CD4-positive, alpha-beta T cell treated with Interleukin-10 for 1 hour (primary cell): ENCODE data around the gene CBR1.
"Not testable (repeated sequence)": the region's sequence is repeated elsewhere in the genome, so short reads cannot be mapped to it uniquely, and the experiment has no call there.

Source experiments
- DNase-seq: peaks from one replicate; pipeline ENCODE4 v3.0.0-alpha.2; 2020

CBR1 gene

DNA sequence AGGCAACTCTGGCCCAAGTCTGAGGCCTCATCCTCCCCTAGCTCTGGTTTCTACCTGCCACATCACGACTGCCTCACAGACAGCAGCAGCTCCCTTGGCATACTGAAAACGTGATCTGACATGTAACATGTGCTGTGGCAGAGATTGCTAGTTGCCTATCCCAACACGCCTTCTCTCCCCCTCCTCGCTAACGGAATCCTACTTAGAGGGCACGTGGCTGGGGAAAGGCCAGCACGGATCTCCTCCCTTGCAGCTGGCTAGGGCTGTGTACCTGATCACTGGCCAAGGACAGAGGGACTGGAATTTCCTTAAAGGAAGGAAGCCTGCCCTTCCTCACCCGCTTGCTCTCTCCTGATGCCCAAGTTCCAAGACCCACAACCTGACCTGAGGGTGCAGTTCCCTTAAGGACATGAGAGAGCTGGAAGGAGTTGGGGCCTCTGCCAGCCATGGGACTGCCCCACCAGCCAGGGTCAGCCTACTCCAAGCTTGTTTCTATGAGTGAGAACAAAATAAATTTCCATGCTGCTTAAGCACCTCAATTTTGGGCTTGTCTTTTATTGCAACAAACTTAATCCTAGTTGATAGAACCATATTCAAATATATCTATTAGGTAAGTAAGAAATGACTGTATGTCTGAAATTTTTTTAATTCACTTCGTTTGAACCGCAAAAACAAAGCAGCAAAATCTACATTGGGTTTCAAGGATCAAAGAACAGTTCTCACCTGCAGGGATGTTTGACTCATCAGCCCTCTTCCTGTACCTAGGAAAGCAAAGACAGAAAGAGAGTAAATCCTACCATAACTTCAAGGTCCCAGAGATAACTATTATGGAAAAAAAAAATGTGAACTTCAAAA lies 16.7 kb upstream of the CBR1 start:
- no peak for DNase-seq

DNA sequence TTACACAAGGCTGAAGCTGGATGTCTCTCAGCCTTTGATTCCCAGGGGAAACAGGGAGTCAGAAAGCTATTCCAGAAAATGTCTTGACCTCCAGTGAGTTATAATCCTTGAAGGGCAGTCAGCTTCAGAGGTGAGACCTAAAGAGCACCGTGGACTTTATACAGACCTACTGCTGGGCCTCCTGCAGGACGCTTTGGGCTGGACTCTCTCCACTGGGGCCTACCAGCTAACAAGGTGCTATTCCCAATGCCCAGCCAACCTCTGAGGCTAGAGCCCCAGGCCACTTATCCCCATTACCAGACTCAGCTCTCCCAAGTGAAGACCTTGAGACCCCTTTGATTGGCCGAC lies 16.1 kb upstream of the CBR1 start:
- no peak for DNase-seq

DNA sequence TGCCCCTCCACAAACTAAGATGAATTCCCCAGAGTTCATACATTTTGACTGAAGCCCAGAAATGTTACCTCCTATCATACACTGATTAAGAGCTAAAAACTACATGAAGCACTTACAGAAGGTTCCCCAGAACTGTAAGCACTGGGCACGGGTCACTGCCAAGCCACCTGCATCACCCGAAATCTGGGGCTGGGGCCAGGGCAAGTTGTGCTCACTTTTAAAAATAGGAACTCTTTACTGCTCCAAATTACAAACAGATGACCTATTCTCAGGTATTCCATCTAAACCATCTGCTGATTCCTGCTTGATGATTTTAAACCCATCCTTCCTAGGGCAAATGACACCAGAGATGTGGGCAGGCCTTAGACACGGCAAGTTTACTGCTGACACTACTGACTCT lies 14.3 kb upstream of the CBR1 start:
- no peak for DNase-seq

DNA sequence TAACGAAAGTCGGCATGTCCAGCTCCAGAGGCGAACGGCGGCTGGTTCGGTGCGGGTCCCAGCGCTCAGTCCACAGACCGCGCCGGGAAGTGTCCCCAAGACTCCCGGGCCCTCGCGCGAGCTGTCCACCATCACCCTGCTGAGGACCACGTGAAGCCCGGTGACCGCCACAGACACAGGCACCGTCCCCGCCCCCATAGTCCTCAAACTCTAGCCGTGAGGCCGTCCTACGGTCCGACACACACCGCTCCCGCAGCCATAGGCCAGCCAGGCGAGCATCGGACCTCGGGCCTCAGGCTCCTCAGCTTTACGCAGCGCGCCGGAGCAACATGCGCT lies 10.0 kb upstream of the CBR1 start:
- DNase-seq = no peak

DNA sequence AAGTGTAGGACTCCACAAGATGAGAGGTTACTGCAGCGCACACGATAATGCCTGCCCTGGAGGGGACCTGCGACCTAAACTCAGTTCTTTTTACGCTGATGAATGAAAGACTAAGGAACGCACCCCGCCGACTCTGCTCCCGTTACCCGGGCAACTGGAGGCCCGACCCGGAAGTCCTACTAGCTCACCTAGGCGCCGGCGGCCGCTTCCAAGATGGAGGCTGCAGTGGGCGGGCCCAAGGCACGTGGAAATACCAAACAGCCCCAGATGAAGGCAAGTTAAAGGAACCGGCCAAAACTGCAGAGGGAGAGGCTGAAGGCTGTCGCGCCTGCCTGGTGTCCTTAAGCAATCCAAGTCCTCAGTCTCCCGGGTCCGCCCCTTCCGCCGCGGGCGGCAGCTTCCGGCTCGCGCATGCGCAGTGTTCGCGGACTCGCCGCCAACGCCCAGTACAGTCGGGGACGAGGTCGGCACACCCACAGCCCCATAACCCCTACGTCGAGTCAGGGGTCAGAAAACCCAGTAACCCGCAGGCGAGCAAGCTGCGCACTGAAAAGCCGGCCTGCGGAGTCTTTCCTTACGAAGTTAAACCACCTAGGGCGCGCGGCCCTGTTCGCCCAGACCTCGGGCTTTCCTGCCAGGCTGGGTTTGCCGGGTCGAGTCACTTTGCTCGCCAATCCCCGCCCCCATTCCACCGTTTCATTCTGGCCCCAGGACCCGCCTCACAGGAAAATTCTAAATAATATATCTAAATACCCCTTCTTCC lies 9.5 kb upstream of the CBR1 start, which contains the start of gene SETD4:
TSS of gene SETD4 (minus strand) at position 368 of the 763 bp plus-strand sequence. CDS start 1,638 bp downstream, outside the sequence.
- DNase-seq = peak; percentile 93

DNA sequence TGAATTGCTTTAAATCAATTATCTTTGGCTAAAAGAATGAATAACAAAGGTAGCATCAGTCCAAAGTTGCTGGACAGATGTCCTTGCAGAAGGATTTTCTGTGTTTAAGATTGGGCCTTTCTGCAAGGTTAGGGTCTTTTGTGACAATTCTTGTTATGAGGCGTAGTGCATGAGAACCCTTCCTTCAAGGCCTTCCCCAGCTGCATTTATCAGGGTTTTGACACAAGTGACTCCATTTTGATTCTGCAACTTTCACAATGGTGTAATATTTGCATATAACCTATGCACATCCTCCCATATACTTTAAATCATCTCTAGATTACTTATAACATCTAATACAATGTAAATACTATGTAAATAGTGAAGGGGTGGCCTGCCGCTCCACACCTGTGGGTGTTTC lies 8.4 kb upstream of the CBR1 start:
- no peak for DNase-seq

DNA sequence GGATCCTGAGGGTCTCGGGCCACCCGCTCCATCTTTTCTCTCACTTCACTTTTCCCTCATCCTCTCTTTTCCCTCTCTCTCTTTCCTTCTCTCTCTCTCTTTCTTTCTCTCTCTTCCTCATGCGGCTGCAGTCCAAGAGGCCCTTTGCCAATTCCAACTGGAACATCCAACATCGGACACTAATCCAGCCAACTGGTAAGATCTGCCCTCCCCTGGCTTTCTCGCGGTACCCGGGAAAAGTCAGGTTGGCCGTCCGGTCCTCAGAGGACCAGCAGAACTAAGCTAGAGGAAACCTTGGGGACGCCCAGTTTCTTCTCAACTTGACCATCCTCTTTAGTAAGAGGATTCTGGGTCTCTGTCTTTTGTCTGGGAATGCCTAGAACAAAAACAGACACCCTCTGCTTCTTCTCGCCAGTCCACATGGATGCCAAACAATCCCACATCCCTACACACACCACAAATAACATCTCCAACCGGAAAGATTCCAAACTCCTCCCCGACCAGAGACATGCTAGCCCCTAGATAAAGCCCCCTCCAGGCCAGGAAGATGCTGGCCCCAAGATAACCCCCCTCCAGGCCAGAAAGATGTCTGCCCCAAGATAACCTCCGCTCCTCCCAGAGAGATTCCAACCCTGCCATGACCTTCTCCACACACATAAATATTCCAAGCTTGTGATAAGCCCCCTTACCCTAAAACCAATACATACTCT lies 6.3 kb upstream of the CBR1 start:
- DNase-seq = no peak

DNA sequence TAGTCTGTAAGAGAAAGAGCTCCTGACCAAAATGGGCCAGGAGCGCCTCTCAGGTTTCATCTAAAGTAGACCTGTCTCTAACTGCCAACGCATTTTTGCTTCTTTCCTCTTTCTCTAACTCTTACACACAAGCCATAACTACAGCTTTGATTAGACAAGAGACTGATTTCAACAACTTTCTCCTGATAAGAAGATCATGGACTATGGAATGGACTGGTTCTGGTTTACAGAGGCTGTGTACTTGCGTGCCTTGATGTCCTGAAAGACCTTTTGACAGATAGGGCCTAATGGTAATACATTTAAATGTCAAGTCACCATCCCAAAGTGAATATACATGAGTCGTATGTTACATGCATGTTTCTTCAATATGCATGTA lies 5.8 kb upstream of the CBR1 start:
- no peak for DNase-seq

DNA sequence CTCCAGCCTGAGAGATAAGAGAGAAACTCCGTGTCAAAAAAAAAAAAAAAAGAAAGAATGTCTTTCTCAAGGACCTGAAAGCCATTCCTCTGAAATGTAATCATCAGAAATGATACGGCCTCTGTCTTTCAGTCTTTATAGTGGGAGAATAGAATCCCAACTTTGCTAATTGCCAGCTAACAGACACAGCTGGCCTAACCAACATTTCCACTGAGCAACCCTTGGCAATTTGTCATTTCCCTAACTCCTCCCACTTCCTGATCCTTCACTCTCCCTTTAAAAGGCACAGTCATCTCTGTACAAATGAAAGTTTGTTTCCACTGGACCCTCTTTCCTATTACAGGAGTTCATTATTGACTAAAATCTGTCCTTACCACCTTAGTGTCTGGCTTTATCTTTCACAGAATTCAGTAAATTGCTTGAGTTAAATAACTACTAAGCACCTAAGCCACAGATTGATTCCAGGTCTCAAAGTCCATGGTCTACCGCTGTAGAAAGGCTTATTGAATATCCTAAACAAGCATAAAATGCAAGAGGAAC lies 4.3 kb upstream of the CBR1 start:
- DNase-seq = no peak

DNA sequence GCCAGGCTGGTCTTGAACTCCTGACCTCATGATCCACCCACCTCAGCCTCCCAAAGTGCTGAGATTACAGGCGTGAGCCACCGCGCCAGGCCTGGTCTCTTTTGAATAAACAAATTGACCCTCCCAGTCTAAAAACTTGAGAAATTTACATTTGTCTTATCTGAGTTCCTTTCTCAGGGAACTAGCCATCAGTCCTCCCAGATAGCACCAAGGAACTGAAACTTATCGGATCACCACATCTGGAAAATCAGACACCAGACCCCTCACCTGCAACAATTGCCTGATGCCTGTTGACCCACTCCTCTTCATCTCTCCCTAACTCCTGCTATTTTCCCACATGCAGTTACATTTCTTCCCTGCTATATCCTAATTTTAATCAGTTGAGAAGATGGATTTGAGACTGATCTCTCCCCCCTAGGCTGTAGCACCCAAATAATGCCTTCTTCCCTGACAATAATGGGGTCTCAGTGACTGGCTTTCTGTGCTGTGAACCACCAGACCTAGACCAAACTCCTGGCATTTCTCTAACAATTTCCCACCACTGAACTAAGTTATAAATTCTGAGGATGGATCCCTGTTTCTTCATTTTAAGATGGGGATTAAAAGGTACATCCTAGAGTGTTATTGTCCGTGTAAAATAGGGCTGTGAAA lies 951 bp upstream of the CBR1 start:
- DNase-seq = no peak

DNA sequence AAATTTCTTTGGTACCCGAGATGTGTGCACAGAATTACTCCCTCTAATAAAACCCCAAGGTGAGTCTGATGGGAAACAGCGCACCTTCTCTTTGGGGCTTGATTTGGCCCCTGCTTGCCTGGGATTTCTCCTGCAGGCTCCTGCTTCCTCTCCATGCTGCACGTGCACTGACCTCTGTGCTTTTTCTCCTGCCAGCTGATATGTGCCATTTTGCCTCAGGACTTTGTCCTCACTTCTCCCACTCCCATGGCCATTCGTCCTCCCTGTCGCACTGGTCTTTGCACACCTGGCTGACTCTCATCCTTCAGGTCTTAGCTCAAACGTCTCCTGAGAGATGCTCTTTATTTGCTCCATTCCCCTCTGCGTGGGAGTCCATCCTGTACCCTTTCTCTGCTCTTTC lies 1.2 kb downstream of the CBR1 start:
- DNase-seq = no peak

DNA sequence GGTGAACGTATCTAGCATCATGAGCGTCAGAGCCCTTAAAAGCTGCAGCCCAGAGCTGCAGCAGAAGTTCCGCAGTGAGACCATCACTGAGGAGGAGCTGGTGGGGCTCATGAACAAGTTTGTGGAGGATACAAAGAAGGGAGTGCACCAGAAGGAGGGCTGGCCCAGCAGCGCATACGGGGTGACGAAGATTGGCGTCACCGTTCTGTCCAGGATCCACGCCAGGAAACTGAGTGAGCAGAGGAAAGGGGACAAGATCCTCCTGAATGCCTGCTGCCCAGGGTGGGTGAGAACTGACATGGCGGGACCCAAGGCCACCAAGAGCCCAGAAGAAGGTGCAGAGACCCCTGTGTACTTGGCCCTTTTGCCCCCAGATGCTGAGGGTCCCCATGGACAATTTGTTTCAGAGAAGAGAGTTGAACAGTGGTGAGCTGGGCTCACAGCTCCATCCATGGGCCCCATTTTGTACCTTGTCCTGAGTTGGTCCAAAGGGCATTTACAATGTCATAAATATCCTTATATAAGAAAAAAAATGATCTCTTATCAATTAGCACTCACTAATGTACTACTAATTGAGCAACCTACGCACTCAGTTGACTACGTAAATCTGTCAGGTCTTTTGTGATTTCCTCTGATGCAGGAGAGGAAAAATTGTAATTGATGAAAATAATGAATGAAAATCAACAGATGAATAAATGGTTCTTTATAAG lies 2.8 kb downstream of the CBR1 start:
- DNase-seq = no peak

DNA sequence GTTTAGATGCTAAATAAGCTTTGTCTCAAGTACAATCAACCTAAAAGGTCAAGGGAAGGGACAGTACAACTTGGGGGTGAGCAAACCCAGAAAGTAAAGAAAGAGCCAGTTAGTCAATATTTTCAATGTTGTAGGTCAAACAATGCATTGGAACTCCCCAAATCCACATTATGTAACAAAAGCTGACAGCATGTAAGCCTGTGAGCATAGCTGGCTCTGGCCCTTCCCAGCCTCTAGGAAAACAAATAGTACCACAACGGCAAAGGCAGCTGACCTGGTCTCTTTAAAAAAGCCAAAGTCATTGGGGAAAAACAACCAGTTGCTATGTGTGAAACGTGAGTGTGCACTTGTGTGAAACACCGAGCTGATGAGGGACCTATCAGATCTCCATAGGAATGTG lies 3.4 kb downstream of the CBR1 start:
- no peak for DNase-seq

DNA sequence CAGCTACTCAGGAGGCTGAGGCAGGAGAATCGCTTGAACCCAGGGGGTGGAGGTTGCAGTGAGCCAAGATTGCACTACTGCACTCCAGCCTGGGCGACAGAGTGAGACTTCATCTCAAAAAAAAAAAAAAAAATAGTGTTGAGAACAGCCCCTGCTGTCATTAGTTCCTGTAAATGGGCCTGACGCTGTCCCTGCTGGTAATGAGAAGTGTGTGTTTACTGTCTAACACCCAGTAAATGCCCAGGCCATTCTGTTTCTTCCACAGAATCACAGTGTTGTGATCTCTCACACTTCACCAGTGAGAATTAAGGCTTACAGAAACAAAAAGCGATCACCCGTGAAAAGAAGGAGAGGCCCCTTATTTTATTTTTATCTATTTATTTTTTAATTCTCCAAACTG lies 4.1 kb downstream of the CBR1 start:
- DNase-seq = not testable (repeated sequence)

DNA sequence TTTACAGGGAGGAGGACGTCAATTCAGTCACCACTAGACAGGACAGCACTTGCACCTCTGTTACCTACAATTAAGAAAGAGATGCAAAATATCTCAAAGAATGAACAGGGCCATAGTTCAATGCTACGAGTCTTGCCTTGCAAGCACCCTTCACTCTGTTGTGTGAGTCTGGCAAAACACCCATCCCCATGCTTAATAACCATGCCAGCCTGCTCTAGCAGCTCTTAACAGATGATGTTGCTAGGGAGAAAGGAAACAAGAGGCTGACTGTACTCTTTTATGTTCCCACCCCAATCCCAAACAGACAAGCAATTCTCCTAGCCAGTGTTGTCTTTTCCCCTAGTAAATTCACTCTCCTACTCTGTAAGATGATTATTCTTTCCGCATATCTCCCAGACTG lies 5.3 kb downstream of the CBR1 start:
- DNase-seq = no peak

DNA sequence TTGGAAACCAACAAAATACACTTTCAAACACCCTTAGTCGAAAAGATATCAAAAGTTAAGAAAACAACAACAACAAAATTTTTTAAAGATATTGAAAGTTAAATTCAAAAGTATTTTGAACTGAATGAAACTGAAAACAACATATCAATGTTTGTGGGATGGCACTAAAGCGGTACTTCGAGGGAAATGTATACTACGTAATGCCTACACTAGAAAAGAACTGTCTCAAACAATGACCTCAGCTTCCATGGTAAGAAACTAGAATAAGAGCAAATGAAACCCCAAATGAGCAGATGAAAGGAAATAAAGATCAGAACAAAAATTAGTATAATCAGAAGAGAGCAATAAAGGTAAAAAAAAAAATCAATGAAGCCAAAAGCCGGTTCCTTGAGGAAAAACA lies 6.1 kb downstream of the CBR1 start:
- no peak for DNase-seq

DNA sequence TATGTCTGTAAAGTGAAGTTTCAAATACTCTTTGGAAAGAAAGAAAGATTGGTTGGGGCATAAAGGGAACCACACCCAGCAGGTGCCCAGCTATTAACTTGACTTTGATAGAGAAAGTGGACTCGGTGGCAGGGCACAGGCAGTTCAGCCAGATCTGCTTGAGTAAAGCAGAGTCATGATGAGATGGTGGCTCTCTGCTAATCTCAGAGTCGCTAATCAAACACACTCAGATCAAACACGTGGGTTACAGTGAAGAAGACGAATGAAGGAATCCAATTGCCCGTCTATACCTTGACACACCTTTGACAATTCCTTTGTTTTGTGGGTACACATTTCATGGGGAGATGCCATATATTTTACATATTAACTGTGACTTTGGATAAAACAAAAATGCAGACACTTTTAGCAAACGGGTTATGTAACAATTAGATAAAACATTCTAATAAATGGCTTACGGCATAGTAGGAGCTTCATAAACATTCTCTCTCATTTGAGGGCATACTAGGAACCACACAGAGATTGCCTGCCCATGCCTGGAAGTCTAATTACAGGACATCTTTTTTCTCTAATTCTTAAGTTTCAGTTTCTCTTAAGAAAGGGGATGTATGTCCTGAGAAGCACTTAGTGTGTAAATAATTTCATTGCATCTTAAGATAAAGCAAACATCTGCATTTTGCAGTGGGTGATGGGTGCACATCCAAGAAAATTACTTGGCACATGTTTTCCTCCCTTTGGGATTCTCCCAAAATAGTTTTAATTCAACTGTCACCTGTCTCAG lies 7.2 kb downstream of the CBR1 start:
- no peak for DNase-seq

DNA sequence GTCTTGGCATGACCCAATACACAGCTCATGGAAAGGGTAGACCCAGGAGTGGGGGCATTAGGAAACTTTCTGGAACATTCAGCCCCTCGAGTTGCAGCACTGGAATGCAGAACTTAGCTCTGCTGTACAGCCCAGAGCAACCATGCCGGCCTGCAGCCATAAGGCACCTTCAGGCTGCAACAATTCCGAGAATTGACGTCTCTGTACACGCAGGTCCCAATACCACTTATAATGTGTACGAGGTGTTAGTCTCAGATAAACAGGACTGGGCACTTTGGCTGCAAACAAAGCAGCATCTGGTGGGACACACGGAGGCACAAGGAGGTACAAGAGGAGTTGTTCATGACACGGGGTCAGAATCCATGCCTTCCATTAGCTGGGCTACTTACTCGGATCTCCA lies 7.9 kb downstream of the CBR1 start:
- DNase-seq = no peak

DNA sequence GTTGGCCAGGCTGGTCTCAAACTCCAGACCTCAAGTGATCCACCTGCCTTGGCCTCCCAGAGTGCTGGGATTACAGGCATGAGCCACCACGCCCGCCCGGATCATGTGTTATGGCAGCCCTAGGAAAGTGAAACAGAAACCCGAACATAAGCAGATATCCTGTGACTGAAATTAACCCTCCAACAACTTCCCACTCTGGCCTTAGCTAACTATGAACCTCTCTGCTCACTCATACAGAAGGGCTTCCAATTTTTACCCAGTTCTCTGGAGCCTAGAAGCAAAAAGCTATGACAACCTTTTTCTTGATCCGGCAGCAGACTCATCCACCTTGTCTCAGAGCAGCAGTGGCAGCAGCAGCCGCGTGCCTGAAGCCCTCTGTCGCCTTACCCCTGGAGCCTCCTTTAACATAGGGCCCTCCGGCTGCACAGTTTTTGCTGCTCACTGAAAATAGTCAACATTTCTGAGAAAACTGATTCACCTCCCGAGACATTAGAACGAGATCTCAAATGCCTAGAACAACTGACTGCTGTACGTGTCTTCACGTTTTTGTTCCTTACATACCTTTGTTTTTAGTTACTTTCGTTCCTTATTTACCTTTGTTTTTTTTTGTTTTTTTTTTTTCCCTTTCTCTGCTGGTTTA lies 9.3 kb downstream of the CBR1 start:
- peak; percentile 41 for DNase-seq

DNA sequence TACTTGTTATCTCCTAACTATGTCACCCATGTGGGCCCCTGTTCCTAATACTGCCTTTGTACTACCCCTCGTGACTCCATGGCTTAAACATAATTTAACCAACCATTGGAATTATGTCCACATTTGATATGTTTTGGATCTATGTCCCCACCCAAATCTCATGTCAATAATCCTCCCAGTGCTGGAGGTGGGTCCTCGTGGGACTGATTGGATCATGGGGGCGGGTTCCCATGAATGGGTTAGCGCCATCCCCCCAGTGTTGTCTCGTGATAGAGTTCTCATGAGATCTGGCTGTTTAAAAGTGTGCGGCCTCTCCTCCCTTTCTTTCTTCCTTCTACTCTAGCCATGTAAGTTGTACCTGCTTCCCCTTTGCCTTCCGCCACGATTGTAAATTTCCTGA lies 9.8 kb downstream of the CBR1 start:
- no peak for DNase-seq

DNA sequence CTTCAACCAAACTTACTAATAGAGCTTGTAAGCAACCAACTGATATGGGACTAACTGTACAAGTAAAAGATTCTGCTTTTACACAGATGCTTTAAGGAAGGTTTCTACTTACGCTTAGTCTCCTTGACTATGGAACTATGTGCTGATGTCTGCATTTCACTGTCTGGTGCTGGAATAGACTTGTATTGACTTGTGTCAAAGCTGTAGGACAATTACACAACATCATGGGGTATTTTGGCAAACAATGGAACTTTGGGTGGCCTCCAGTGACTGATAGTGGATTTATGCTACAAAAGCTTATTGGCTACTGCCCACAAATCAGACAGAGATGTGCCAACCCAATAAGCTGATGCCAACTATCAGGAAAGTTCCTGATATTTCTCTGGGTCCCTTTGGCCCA lies 10.6 kb downstream of the CBR1 start:
- no peak for DNase-seq
